Ecto neural progenitor cell (in vitro differentiated cells): ENCODE data around the gene CCDC34.

Experiments used
- DNase-seq: peaks from one replicate; pipeline ENCODE4 v3.0.0-alpha.2; 2018; ENCODE audit warnings: low spot score

The CCDC34 gene

GRCh38 chr11:27290261-27291050 lies 72.6 kb downstream of the CCDC34 start:
- DNase-seq: no peak
